Effector CD4-positive, alpha-beta T cell (primary cell): ENCODE data around the gene HASPIN.

Experiments
- DNase-seq: peaks from one replicate; pipeline ENCODE4 v3.0.0-alpha.2; 2020
- total RNA-seq: gene quantifications from one replicate; lab custom pipeline; 2026; lab: John Stamatoyannopoulos, UW

HASPIN gene
- 2.3 reads per million, percentile 5 among the genes with 10 or more reads in this experiment for total RNA-seq

- DNase-seq: peak; percentile 91
Measured at GRCh38 chr17:3723556-3724377, at the start of gene HASPIN. HASPIN (plus strand) TSS chr17:3723903; CDS start chr17:3723936, 33 bp downstream.

- DNase-seq: no peak
Measured at GRCh38 chr17:3675886-3676285, 47.8 kb upstream of the HASPIN start.

- DNase-seq: no peak
Measured at GRCh38 chr17:3678095-3678820, 45.4 kb upstream of the HASPIN start.

GRCh38 chr17:3678821-3679530 lies 44.7 kb upstream of the HASPIN start:
- DNase-seq: no peak

- DNase-seq: no peak
Measured at GRCh38 chr17:3679531-3680126, 44.1 kb upstream of the HASPIN start.

GRCh38 chr17:3681057-3681456 lies 42.6 kb upstream of the HASPIN start:
- no peak for DNase-seq

- no peak for DNase-seq
Measured at GRCh38 chr17:3681565-3681964, 42.1 kb upstream of the HASPIN start.

- no peak for DNase-seq
Measured at GRCh38 chr17:3682033-3682432, 41.7 kb upstream of the HASPIN start.

GRCh38 chr17:3683054-3683511 lies 40.6 kb upstream of the HASPIN start:
- DNase-seq: peak; percentile 31

GRCh38 chr17:3685174-3685573 lies 38.5 kb upstream of the HASPIN start:
- no peak for DNase-seq

GRCh38 chr17:3688027-3688553 lies 35.6 kb upstream of the HASPIN start:
- DNase-seq: no peak

GRCh38 chr17:3688852-3689261 lies 34.8 kb upstream of the HASPIN start:
- DNase-seq: no peak

- DNase-seq: no peak
Measured at GRCh38 chr17:3689262-3690093, 34.2 kb upstream of the HASPIN start.

GRCh38 chr17:3690094-3690715 lies 33.5 kb upstream of the HASPIN start:
- no peak for DNase-seq

GRCh38 chr17:3691617-3692067 lies 32.1 kb upstream of the HASPIN start:
- DNase-seq: no peak

- DNase-seq: no peak
Measured at GRCh38 chr17:3692346-3692745, 31.4 kb upstream of the HASPIN start.

- no peak for DNase-seq
Measured at GRCh38 chr17:3693141-3693540, 30.6 kb upstream of the HASPIN start.

- no peak for DNase-seq
Measured at GRCh38 chr17:3693829-3694231, 29.9 kb upstream of the HASPIN start.

GRCh38 chr17:3695129-3695722 lies 28.5 kb upstream of the HASPIN start:
- DNase-seq: no peak

GRCh38 chr17:3695723-3696411 lies 27.8 kb upstream of the HASPIN start, which contains the start of gene P2RX5:
P2RX5 (minus strand) TSS chr17:3696155; CDS start chr17:3696005, 150 bp downstream.
- no peak for DNase-seq
